GM19328 (cell line): Measurements from ENCODE around the gene DOCK1.

ENCODE experiments used
- ATAC-seq: cut with Tn5 transposase; IDR thresholded peaks from one replicate; pipeline ENCODE4 v1.9.1; 2021; ENCODE audit warnings: mild to moderate bottlenecking, moderate library complexity; ENCODE audit not compliant: unreplicated experiment

Gene DOCK1

GRCh38 chr10:127129104-127129503 lies 223.9 kb downstream of the DOCK1 start:
- no peak for ATAC-seq

GRCh38 chr10:127132451-127132850 lies 227.2 kb downstream of the DOCK1 start:
- no peak for ATAC-seq

- no peak for ATAC-seq
These were observed 228.0 kb downstream of the DOCK1 start for GRCh38 chr10:127133225-127133624.

- ATAC-seq: no peak
These were observed 228.7 kb downstream of the DOCK1 start for GRCh38 chr10:127133672-127134500.

- no peak for ATAC-seq
These were observed 230.8 kb downstream of the DOCK1 start for GRCh38 chr10:127135844-127136577.

- ATAC-seq: no peak
These were observed 232.2 kb downstream of the DOCK1 start for GRCh38 chr10:127137391-127137790.

GRCh38 chr10:127142136-127142535 lies 236.9 kb downstream of the DOCK1 start:
- no peak for ATAC-seq

GRCh38 chr10:127142856-127143255 lies 237.6 kb downstream of the DOCK1 start:
- ATAC-seq: no peak

- ATAC-seq: no peak
These were observed 239.9 kb downstream of the DOCK1 start for GRCh38 chr10:127145173-127145572.

- ATAC-seq: no peak
These were observed 241.4 kb downstream of the DOCK1 start for GRCh38 chr10:127146661-127147060.

GRCh38 chr10:127148066-127148932 lies 243.1 kb downstream of the DOCK1 start:
- no peak for ATAC-seq

- no peak for ATAC-seq
These were observed 243.6 kb downstream of the DOCK1 start for GRCh38 chr10:127148933-127149220.

- no peak for ATAC-seq
These were observed 244.4 kb downstream of the DOCK1 start for GRCh38 chr10:127149501-127150081.

- ATAC-seq: no peak
These were observed 244.9 kb downstream of the DOCK1 start for GRCh38 chr10:127150136-127150535.

GRCh38 chr10:127151541-127151940 lies 246.3 kb downstream of the DOCK1 start:
- ATAC-seq: no peak

- ATAC-seq: no peak
These were observed 246.9 kb downstream of the DOCK1 start for GRCh38 chr10:127151981-127152699.

- ATAC-seq: no peak
These were observed 248.0 kb downstream of the DOCK1 start for GRCh38 chr10:127153181-127153580.

- no peak for ATAC-seq
These were observed 249.8 kb downstream of the DOCK1 start for GRCh38 chr10:127154831-127155620.

- no peak for ATAC-seq
These were observed 251.9 kb downstream of the DOCK1 start for GRCh38 chr10:127157089-127157488.
